ENCODE data around the gene GABARAP.

DNA sequence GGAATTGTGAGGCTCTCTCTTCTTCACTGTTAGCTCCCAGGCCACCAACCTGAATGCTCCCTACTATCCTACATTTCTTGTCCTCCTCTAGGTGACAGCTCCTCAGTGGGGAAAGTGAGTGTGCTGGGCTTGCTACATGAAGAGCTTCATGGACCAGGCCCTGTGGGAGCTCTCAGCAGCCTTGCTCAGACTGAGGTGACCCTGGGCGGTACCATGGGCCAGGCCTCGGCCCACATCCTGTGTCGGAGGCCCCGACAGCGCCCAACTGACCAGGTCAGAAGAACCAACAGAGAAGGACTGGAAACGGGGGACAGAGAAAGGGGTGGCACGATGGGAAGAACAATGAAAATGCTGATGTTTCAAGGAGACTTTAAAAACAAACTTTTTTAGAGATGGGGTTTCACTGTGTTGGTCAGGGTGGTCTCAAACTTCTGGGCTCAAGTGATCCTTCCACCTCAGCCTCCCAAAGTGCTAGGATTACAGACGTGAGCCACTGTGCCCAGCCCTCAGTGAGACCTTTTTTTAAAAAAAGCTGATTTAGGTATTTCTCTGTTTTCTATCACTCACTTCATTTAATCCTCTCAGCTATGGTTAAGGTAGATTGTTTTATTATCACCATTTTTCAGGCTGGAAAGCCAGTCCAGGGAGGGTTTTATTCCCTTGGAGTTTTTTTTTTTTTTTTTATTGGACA lies 14.7 kb upstream of the GABARAP start:
- TF ChIP-seq EZH2 (IDR thresholded peaks at IDR 0.05; ENCODE audit: insufficient read depth, poor library complexity, severe bottlenecking): no peak
- no peak for TF ChIP-seq EZH2phosphoT487 (IDR thresholded peaks at IDR 0.05; ENCODE audit: insufficient read depth, low read depth)
